Measurements from ENCODE around the gene PEA15.

The PEA15 gene

DNA sequence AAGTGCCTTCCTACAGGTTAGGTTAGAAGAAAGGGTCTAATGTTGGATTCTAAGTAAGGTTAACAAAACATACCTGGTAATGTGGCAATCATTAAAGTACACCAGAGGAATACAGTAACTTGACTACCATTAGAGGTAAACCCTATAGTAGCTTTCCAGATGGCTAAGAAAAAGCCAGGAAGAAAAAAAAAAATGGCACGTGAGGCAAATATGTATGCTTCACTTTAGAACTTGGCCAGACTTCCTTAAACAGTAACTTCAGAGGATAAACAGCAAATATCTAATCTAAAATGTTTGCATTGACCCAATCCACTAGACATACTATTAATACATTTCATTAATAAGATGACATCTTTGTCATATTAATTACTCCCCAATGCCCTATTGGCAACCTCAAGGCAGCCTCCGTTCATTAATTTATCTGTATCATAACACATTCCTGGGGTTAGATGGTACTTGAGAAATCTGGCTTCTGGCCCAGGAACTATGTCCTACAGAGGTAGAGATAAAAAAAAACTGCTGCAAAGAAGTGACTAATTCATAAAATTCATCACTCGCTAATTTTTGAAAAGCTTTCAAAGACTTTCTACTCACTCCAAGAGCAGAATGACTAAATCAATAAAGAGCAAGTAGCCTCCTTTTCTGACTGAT is 51.3 kb downstream of the PEA15 start:
- no peak for DNase-seq (ENCODE audit: low read depth in 1 of 2, low spot score in 1 of 2)
- H3K27ac ChIP-seq (replicated peaks): no peak overlapping the region
- H3K27me3 ChIP-seq (ENCODE audit: insufficient read depth, poor library complexity, severe bottlenecking): no peaks in the 10 kb centered on the region
- no peak overlapping the region for H3K4me3 ChIP-seq (replicated peaks; ENCODE audit: insufficient read depth, low read length)
- TF ChIP-seq, protein P1, sequence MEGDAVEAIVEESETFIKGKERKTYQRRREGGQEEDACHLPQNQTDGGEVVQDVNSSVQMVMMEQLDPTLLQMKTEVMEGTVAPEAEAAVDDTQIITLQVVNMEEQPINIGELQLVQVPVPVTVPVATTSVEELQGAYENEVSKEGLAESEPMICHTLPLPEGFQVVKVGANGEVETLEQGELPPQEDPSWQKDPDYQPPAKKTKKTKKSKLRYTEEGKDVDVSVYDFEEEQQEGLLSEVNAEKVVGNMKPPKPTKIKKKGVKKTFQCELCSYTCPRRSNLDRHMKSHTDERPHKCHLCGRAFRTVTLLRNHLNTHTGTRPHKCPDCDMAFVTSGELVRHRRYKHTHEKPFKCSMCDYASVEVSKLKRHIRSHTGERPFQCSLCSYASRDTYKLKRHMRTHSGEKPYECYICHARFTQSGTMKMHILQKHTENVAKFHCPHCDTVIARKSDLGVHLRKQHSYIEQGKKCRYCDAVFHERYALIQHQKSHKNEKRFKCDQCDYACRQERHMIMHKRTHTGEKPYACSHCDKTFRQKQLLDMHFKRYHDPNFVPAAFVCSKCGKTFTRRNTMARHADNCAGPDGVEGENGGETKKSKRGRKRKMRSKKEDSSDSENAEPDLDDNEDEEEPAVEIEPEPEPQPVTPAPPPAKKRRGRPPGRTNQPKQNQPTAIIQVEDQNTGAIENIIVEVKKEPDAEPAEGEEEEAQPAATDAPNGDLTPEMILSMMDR (IDR thresholded peaks at IDR 0.05; ENCODE audit: insufficient read depth, low read length): no peak
- TF ChIP-seq POLR2AphosphoS5 (IDR thresholded peaks at IDR 0.05; ENCODE audit: low read depth): no peak
- TF ChIP-seq, protein P2, sequence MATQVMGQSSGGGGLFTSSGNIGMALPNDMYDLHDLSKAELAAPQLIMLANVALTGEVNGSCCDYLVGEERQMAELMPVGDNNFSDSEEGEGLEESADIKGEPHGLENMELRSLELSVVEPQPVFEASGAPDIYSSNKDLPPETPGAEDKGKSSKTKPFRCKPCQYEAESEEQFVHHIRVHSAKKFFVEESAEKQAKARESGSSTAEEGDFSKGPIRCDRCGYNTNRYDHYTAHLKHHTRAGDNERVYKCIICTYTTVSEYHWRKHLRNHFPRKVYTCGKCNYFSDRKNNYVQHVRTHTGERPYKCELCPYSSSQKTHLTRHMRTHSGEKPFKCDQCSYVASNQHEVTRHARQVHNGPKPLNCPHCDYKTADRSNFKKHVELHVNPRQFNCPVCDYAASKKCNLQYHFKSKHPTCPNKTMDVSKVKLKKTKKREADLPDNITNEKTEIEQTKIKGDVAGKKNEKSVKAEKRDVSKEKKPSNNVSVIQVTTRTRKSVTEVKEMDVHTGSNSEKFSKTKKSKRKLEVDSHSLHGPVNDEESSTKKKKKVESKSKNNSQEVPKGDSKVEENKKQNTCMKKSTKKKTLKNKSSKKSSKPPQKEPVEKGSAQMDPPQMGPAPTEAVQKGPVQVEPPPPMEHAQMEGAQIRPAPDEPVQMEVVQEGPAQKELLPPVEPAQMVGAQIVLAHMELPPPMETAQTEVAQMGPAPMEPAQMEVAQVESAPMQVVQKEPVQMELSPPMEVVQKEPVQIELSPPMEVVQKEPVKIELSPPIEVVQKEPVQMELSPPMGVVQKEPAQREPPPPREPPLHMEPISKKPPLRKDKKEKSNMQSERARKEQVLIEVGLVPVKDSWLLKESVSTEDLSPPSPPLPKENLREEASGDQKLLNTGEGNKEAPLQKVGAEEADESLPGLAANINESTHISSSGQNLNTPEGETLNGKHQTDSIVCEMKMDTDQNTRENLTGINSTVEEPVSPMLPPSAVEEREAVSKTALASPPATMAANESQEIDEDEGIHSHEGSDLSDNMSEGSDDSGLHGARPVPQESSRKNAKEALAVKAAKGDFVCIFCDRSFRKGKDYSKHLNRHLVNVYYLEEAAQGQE (IDR thresholded peaks at IDR 0.05; ENCODE audit: insufficient replicate concordance, low read depth): no peak
- no peak for TF ChIP-seq SPI1 (IDR thresholded peaks at IDR 0.05; ENCODE audit: borderline replicate concordance, low read depth)
- TF ChIP-seq GABPA (IDR thresholded peaks at IDR 0.05; ENCODE audit: low read depth): no peak

DNA sequence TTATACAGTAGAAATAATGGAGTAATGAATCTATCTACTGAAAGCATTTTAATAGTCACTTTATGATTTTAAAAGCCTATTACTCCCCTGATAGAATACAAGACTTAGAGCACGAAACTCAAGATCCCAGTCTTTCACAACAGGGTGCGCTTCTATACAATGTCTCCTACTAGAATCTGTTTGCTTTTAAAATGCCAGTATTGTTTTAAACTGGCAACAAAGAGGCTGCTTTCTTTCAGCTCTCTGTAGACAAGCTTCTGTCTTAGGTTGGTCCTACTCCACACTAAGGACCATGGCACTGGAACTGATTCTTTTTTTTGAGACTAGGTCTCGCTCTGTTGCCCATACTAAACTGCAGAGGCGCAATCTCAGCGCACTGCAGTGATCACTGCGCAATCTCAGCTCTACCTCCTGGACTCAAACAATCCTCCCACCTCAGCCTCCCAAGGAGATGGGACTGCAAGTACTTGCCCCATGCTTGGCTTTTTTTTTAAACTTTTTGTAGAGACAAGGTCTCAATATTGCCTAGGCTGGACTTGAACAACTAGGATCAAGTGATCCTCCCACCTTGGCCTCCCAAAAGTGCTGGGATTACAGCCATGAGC is 52.3 kb downstream of the PEA15 start:
- no peaks in the 10 kb centered on the region for H3K27me3 ChIP-seq (ENCODE audit: insufficient read depth, poor library complexity, severe bottlenecking)
- TF ChIP-seq, protein P1 (IDR thresholded peaks at IDR 0.05; ENCODE audit: insufficient read depth, low read length): no peak
- TF ChIP-seq POLR2AphosphoS5 (IDR thresholded peaks at IDR 0.05; ENCODE audit: low read depth) (no peak), GABPA (IDR thresholded peaks at IDR 0.05; ENCODE audit: low read depth) (no peak), SPI1 (IDR thresholded peaks at IDR 0.05; ENCODE audit: borderline replicate concordance, low read depth) (no peak)
- TF ChIP-seq, protein P2 (IDR thresholded peaks at IDR 0.05; ENCODE audit: insufficient replicate concordance, low read depth): no peak
- no peak for DNase-seq (ENCODE audit: low read depth in 1 of 2, low spot score in 1 of 2)
- H3K27ac ChIP-seq (replicated peaks): no peak overlapping the region
- H3K4me3 ChIP-seq (replicated peaks; ENCODE audit: insufficient read depth, low read length): no peak overlapping the region

DNA sequence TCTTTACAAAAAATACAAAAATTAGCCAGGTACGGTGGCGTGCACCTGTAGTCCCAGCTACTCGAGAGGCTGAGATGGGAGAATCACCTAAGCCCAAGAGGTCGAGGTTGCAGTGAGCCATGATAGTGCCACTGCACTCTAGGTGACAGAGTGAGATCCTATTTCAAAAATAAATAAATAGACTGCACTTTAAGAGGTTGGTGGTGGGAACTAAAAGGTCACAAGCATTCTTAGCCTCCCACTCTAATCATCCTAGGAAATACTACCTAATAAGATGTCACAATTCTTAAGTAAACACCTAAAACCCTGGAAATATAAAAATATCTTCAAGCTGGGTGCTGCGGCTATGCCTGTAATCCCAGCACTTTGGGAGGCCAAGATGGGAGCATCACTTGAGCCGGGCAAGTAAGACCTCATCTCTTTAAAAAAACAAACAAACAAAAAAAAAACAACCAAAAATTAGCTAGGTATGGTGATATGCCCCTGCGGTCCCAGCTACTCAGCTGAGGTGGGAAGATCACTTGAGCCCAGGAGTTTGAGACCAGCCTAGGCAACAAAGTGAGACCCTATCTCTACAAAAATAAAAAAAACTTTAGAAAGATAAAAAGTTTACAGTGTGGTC is 53.1 kb downstream of the PEA15 start:
- Histone ChIP-seq H3K4me3 (replicated peaks; ENCODE audit: insufficient read depth, low read length) (no peak overlapping the region), H3K27ac (replicated peaks) (no peak overlapping the region), H3K27me3 (ENCODE audit: insufficient read depth, poor library complexity, severe bottlenecking) (no peaks in the 10 kb centered on the region)
- no peak for DNase-seq (ENCODE audit: low read depth in 1 of 2, low spot score in 1 of 2)
- TF ChIP-seq, protein P1 (IDR thresholded peaks at IDR 0.05; ENCODE audit: insufficient read depth, low read length): no peak
- no peak for TF ChIP-seq POLR2AphosphoS5 (IDR thresholded peaks at IDR 0.05; ENCODE audit: low read depth)
- no peak for TF ChIP-seq SPI1 (IDR thresholded peaks at IDR 0.05; ENCODE audit: borderline replicate concordance, low read depth)
- TF ChIP-seq, protein P2 (IDR thresholded peaks at IDR 0.05; ENCODE audit: insufficient replicate concordance, low read depth): no peak
- no peak for TF ChIP-seq GABPA (IDR thresholded peaks at IDR 0.05; ENCODE audit: low read depth)
